Measurements from ENCODE around the gene GOLT1A. TPM values are rescaled to one million over a fixed set of nuclear protein-coding genes. Genes with fewer than 3 reads are reported as not detected.

GOLT1A gene
- total RNA-seq, 1 experiment from 2014 or later = 0.49 TPM

DNA sequence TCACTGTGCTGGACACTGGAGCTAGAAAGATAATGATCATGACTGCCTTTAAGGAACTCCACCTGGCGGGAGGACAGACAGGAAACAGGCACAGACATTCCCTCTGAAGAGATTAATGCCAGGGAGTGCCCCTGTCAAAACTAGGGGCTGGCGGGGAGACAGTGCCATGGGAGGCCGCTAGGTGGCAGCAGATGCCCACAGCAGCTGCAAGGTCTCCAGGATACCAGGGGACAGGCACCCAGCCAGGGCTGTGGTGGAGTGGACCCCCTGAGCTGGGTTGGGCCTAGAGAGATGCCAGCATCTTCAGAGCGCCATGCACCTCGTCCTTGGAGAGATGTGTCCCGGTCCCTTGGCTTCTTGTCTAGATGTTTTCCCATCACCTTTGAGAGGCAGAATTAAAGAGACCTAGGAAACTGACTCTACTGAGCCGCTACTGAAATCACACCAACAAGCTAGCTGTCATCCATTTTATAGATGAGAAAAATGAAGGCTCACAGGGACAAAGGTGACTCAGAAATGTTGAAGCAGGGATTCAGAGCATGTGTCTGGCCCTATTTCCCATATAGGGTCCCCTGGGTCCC lies 51.2 kb downstream of the GOLT1A start:
- Histone ChIP-seq H3K36me3 (ENCODE audit: control insufficient read depth, insufficient read depth, low read length) (no peaks in the 10 kb centered on the region), H3K4me3 (ENCODE audit: low read depth in 2 of 2, low read length in 2 of 2) (no peak overlapping the region), H3K27me3 (ENCODE audit: control insufficient read depth, insufficient read depth, low read length) (no peaks in the 10 kb centered on the region), H3K9me3 (ENCODE audit: control insufficient read depth, insufficient read depth, low read depth, low read length) (no peaks in the 10 kb centered on the region), H3K27ac (ENCODE audit: low read length) (no peak overlapping the region), H3K4me1 (ENCODE audit: control insufficient read depth, insufficient read depth, low read length) (no peaks in the 10 kb centered on the region; the same call in 1 of the 2 replicates)
- BruUV-seq (replicated peaks) = no TSS peak
- DNase-seq (ENCODE audit: low read depth, low spot score) (peak; percentile 58), ATAC-seq (peak; percentile 95)
- intact Hi-C loops (cut with micrococcal nuclease; ENCODE audit: unreplicated experiment) (loop anchor here (1.0 kb wide), 2 partner anchors 45 to 201 kb away; no protein-coding TSS in a partner anchor), in situ Hi-C loops (cut with HindIII; ENCODE audit: low pct_unique_long_range_greater_than_20kb, low sequenced_read_pairs) (no loop called here)
- ChIA-PET CTCF (interaction anchor here (0.5 to 1.6 kb wide), 8 partner anchors 10 to 236 kb away, joined by 3 to 9 read pairs (median 4); partner anchors contain the start of gene ETNK2), POLR2A (no interaction called here)
- no peak for TF ChIP-seq TCF7L2 (IDR thresholded peaks at IDR 0.05; ENCODE audit: low read depth, low read length)
- TF ChIP-seq, protein P1, sequence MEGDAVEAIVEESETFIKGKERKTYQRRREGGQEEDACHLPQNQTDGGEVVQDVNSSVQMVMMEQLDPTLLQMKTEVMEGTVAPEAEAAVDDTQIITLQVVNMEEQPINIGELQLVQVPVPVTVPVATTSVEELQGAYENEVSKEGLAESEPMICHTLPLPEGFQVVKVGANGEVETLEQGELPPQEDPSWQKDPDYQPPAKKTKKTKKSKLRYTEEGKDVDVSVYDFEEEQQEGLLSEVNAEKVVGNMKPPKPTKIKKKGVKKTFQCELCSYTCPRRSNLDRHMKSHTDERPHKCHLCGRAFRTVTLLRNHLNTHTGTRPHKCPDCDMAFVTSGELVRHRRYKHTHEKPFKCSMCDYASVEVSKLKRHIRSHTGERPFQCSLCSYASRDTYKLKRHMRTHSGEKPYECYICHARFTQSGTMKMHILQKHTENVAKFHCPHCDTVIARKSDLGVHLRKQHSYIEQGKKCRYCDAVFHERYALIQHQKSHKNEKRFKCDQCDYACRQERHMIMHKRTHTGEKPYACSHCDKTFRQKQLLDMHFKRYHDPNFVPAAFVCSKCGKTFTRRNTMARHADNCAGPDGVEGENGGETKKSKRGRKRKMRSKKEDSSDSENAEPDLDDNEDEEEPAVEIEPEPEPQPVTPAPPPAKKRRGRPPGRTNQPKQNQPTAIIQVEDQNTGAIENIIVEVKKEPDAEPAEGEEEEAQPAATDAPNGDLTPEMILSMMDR (IDR thresholded peaks at IDR 0.05) = peak; percentile 99

GRCh38 chr1:204161609-204162493 lies 51.9 kb downstream of the GOLT1A start:
- H3K27me3 ChIP-seq (ENCODE audit: control insufficient read depth, insufficient read depth, low read length) = no peaks in the 10 kb centered on the region
- ChIA-PET POLR2A (no interaction called here), CTCF (interaction anchor here (0.5 to 1.6 kb wide), 5 partner anchors 29 to 237 kb away, joined by 3 to 9 read pairs (median 8); no protein-coding TSS in a partner anchor)
- in situ Hi-C loops (cut with HindIII; ENCODE audit: low pct_unique_long_range_greater_than_20kb, low sequenced_read_pairs) (no loop called here), intact Hi-C loops (cut with micrococcal nuclease; ENCODE audit: unreplicated experiment) (loop anchor here (1.0 kb wide), 2 partner anchors 45 to 201 kb away; no protein-coding TSS in a partner anchor)
- DNase-seq (ENCODE audit: low read depth, low spot score) = no peak
- H3K4me1 ChIP-seq (ENCODE audit: control insufficient read depth, insufficient read depth, low read length) = no peaks in the 10 kb centered on the region; the same call in 1 of the 2 replicates
- no peak for TF ChIP-seq TCF7L2 (IDR thresholded peaks at IDR 0.05; ENCODE audit: low read depth, low read length)
- no peak for TF ChIP-seq SIN3A (IDR thresholded peaks at IDR 0.05; ENCODE audit: borderline replicate concordance, insufficient read depth, low read depth, low read length)
- TF ChIP-seq POLR2AphosphoS5 (IDR thresholded peaks at IDR 0.05; ENCODE audit: low read depth, low read length) = no peak
- TF ChIP-seq REST (IDR thresholded peaks at IDR 0.05; ENCODE audit: insufficient read depth in 1 of 2, low read depth in 2 of 2, low read length in 1 of 2) = no peak
- TF ChIP-seq, protein P1 (IDR thresholded peaks at IDR 0.05) = no peak
- H3K4me3 ChIP-seq (ENCODE audit: low read depth in 2 of 2, low read length in 2 of 2) = no peak overlapping the region
- ATAC-seq = no peak
- no peaks in the 10 kb centered on the region for H3K9me3 ChIP-seq (ENCODE audit: control insufficient read depth, insufficient read depth, low read depth, low read length)
- no peak overlapping the region for H3K27ac ChIP-seq (ENCODE audit: low read length)
- H3K36me3 ChIP-seq (ENCODE audit: control insufficient read depth, insufficient read depth, low read length) = no peaks in the 10 kb centered on the region
- no TSS peak for BruUV-seq (replicated peaks)
